Right lobe of liver (tissue), 4 donors: Measurements from ENCODE around the gene ZNF658.
"Not testable (repeated sequence)": the region's sequence is repeated elsewhere in the genome, so short reads cannot be mapped to it uniquely, and the experiment has no call there.

Experiments used
- POLR2A ChIP-seq: fragments of 450-650 bp; IDR thresholded peaks from one replicate; pipeline ENCODE4 v1.6.1; 2017; ENCODE audit warnings: antibody characterized with exemption, mild to moderate bottlenecking
- TF ChIP-seq, protein P1 (sequence below), 4 donors: fragments of 200-600 bp in 3 of 4; fragments of 450-650 bp in 1 of 4; IDR thresholded peaks; one replicate each; pipeline versions ENCODE4 v1.5.1 to v1.8.0; 2016 to 2022; ENCODE audit warnings: antibody characterized with exemption in 4 of 4, mild to moderate bottlenecking in 2 of 4
- donor health status: DM: no; HTN: no; CAD: no.
- donor health status: DM: no; HTN: no; CAD: no.
- donor health status: DM: no; HTN: yes; CAD: no.

DNA sequence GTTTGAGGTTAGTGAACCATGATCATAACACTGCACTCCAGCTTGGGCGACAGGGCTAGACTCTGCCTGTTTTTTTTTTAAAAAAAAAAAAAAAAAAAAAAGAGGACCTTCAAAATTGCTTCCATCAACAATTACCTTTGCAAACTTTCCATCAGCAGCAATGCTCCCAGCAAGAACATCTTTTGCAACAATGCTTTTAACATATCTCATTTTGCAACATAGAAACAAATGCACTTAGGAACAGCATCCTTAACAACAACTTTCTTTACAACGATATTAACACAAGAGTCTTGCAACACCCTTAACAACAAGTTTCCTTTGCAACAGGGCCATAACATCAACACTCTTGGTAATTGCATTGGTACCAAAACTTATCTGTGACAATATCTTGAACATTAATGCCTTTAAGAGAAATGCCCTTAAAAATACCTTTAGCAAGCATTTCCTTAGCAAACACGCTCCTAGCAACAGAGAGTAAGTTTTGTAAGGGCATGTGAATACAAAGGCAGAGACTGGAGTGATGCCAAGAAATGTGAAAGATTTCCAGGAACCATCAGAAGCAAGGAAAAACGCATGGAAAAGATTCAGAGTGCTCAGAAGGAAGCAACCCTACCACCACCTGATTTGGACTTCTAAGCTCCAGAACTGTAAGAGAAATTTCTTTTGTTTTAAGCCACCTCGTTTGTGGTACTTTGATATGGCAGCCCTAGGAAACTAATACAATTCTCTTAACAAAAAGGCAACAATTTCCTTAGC lies 42.1 kb downstream of the ZNF658 start:
- TF ChIP-seq, protein P1, sequence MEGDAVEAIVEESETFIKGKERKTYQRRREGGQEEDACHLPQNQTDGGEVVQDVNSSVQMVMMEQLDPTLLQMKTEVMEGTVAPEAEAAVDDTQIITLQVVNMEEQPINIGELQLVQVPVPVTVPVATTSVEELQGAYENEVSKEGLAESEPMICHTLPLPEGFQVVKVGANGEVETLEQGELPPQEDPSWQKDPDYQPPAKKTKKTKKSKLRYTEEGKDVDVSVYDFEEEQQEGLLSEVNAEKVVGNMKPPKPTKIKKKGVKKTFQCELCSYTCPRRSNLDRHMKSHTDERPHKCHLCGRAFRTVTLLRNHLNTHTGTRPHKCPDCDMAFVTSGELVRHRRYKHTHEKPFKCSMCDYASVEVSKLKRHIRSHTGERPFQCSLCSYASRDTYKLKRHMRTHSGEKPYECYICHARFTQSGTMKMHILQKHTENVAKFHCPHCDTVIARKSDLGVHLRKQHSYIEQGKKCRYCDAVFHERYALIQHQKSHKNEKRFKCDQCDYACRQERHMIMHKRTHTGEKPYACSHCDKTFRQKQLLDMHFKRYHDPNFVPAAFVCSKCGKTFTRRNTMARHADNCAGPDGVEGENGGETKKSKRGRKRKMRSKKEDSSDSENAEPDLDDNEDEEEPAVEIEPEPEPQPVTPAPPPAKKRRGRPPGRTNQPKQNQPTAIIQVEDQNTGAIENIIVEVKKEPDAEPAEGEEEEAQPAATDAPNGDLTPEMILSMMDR (IDR thresholded peaks at IDR 0.05), result not testable (repeated sequence)
- not testable (repeated sequence) for TF ChIP-seq POLR2A
